ENCODE measurements around the gene CREB5. TPM values are rescaled to one million over a fixed set of nuclear protein-coding genes. Genes with fewer than 3 reads are reported as not detected.

CREB5 gene
- total RNA-seq, 2 donors from 2014 or later, result 0.72 TPM; not detected in 1

DNA sequence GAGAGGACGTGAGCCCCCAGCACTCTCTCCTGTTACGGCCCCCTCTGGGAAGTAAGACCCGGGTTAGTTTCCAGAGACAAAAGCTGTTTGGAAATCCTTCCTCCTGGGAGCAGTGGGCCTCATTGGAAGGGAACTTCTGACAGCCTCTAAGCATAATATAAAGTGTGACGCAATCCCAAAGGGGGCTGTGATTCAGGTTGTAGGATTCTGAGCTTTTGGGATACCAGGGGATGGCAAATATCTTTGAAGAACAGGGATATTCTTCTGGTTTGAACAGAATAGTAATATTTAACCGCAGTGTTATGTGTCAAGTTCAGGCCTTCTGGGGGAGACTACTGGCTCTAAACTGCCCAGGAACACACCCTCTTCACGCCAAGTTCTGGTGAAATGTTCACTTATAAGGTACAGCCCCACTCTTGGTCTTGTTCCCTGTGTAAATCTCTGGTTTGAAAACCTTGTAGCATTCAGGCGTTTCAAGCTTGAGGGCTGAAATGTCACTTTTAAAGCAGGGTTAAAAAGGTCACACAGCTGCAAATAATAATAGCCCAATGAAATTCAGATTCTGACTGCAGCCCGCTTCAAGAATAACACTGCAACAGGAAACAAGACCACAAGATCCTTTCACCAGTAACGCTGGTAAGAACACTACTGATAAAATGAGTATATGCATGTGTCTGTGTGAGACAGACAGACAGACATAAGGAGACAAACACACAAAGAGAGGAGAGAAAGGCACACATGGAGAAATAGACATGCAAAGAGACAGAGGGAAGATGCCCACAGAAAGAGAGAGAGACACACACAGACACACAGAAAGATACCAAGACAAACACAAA, 69.0 kb downstream of the CREB5 start:
- no peaks in the 10 kb centered on the region for H3K36me3 Mint-ChIP-seq
- no peak for DNase-seq (ENCODE audit: low spot score in 2 of 2)
- no peaks in the 10 kb centered on the region for H3K9me3 Mint-ChIP-seq
- ATAC-seq, result no peak
- H3K27ac Mint-ChIP-seq, result no peak overlapping the region

DNA sequence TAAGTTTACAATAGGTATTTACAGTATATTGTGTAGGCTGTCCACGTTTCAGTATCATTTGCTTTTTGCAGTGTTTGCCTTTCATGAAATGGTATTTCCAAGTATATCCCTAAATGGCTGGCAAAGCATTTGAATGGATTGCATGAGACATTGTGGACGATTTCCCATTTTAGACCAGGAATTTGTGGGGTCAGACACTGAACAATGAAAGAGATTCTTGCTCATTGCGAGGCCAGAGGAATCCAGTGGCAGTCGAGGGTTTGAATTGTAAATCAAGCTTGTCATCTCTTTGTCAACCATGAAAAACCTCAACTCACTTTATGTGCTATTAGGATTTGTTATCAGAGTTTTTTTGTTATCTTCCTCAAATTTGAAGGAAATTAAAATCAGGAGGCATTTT, 70.8 kb downstream of the CREB5 start:
- H3K36me3 Mint-ChIP-seq, result no peaks in the 10 kb centered on the region
- no peak overlapping the region for H3K27ac Mint-ChIP-seq
- no peak for ATAC-seq
- no peaks in the 10 kb centered on the region for H3K9me3 Mint-ChIP-seq
- no peak for DNase-seq (ENCODE audit: low spot score in 2 of 2)

DNA sequence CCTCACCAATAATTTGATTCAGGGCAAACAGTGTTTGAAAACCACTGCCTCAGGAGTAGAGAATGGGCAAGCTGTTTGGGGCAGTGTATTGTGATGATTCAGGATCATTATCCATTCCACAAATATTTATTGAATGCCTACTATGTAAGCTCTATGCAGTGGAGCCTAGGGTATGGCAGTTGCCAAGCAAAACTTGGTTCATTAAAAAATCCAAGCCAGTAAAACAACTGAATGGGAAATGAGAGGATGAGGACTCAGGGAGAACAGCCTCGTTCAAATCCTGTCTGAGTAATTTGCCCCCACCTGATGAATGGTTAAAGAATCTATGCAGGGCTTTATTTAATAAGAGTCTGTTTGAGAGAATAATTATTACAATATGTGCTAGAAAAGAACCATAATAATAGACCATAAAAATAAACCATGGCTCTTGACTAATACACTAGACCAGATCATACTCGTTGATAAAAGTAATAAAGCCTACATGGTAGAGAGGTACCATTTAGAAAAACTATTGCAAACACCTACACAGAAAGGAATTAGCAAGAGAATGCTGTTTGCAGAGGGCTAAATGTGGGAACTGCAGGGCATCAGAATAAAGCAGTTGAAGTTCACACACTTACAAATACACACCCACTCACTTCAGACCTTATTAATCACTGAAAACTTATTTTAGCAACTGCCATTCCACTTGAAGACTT, 71.7 kb downstream of the CREB5 start:
- Mint-ChIP-seq H3K27ac (no peak overlapping the region), H3K36me3 (peaks cover 0 to 4% of the 10 kb centered on the region in 2 donors), H3K9me3 (no peaks in the 10 kb centered on the region)
- no peak for DNase-seq (ENCODE audit: low spot score in 2 of 2)
- no peak for ATAC-seq

DNA sequence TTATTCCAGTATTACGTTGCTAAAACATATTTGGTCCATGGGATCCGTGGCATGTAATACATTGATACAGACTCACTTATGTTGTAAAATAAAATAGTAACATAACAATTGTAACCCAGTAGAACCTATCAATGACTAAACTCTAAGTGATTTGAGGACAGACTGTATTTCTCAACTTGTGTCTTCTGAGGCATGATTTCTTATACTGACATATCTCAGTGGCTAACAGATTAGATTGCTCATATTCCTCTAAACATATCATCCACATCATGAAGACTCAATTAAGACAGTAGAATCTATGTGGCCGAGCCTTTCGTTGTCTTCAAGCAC, 72.3 kb downstream of the CREB5 start:
- no peak overlapping the region for H3K27ac Mint-ChIP-seq
- H3K36me3 Mint-ChIP-seq, result peaks cover 0 to 4% of the 10 kb centered on the region in 2 donors
- ATAC-seq (no peak), DNase-seq (ENCODE audit: low spot score in 2 of 2) (no peak)
- H3K9me3 Mint-ChIP-seq, result no peaks in the 10 kb centered on the region

DNA sequence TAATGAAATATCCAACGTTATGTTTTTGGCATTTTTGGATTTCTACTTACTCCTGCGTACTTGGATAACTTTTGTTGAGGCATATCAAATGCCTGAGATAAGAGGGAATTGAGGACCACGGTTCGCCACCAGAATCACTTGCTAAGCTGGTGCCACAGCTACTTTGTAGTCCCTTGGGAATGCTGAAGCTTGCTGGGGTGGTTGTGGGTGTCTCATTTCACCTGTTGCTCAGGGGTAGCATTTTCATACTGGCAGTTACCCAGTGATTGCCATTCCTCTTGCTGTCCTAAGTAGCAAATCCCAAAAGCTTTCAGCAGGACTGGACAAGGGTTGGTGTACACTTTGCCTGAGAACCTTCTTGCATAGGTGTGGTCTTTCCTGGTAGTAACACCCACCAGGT, 75.2 kb downstream of the CREB5 start:
- no peak for ATAC-seq

DNA sequence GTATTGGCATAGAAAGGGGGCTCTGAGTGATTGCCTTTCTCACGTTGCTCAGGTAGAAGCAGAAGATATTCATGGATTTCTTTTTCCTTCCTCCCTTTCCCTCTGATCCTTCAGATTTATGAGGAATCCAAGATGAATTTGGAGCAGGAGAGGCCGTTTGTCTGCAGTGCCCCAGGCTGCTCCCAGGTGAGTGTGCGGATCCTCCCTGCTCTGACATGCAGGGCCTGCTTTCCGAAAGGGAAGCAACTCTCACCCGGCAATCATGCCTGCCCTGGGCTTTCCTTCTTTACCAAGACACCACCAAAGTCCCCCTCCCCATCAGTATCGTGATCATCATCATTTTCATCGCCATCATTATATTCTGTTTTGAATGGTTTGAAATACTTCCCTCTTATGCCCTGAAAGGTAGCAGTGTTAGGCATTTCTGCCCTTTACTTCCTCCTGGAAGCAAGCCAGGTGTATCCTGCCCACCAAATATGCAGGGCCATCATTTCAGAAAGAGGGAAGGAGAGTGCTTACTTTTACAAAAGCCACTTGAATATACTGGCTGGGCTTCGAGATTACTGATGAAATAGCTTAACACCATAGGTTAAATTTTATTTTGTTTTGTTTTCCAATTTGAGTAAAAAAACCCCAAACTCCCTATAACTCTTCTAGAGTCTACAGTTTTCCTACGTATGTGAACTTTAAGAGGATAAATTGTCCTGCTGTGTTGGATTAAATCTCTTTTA, 75.9 kb downstream of the CREB5 start:
- no peak overlapping the region for H3K27ac Mint-ChIP-seq
- ATAC-seq, result no peak
- no peak for DNase-seq (ENCODE audit: low spot score in 2 of 2)
- peaks cover 0 to 4% of the 10 kb centered on the region in 2 donors for H3K36me3 Mint-ChIP-seq
- no peaks in the 10 kb centered on the region for H3K9me3 Mint-ChIP-seq

More for the DNA sequence above, 75.2 kb downstream of the CREB5 start:
- H3K9me3 Mint-ChIP-seq, result no peaks in the 10 kb centered on the region
- peaks cover 0 to 4% of the 10 kb centered on the region in 2 donors for H3K36me3 Mint-ChIP-seq
- no peak overlapping the region for H3K27ac Mint-ChIP-seq
- no peak for DNase-seq (ENCODE audit: low spot score in 2 of 2)

DNA sequence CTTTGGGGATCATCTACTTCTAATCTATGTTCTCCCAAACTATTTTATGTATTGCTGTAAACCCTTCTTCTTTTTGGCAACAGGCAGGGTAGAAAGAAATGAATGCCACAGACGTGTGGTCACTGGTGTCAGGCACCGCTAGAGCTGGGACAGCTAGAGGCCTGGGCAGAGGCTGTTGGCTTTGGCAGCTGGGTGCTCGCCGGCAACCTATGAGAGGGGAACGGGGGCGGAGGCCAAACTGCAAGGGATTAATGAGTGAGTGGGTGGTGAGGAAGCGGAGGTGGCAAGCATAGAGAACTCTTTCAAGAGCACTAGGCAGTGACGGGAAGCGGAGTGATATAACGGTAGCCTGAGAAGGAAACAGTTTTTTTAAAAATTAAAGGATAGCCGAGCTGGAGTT, 78.5 kb downstream of the CREB5 start:
- H3K27ac Mint-ChIP-seq, result no peak overlapping the region
- no peaks in the 10 kb centered on the region for H3K9me3 Mint-ChIP-seq
- DNase-seq (ENCODE audit: low spot score in 2 of 2) (no peak), ATAC-seq (no peak)
- H3K36me3 Mint-ChIP-seq, result peaks cover 0 to 4% of the 10 kb centered on the region in 2 donors

DNA sequence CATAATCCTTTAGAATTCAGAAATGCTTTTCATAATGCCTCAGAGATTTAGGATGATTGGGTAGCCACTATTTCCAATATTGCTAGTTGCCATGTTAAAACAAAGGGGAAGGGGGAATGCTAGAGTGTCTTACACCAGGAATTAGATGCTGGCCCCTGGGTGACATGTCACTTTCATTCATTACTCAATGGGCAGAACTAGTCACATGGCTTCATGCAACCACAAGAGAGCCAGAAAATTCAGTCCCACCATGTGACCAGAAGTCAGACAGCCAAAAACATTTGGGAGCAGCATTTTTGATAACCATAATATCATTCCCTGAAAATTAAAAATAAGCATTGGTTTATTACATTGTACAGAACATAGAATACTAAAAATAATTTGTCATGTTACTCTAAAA, 81.2 kb downstream of the CREB5 start:
- no peak for ATAC-seq
- Mint-ChIP-seq H3K36me3 (peaks cover 0 to 4% of the 10 kb centered on the region in 2 donors), H3K9me3 (no peaks in the 10 kb centered on the region), H3K27ac (no peak overlapping the region)
- no peak for DNase-seq (ENCODE audit: low spot score in 2 of 2)

DNA sequence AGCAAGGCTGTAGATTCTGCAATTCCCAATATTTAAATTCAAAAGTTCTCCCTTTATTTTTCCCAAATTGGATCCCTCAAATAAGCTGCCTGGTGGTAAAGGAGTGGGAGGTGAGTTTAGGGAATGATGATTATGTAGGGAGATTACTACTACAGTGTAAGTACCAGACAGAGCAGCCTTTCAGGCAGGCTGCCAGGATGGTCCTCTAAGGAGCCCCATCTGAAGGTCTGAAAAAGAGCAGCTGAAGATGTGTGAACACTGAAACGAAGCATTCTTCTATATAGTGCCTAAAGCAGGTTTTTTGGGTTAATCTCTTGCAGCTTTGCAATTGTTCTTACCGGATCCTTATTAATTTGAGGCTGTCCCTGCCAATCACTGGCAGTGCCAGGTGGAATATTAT, 84.7 kb downstream of the CREB5 start:
- no peak for DNase-seq (ENCODE audit: low spot score in 2 of 2)

DNA sequence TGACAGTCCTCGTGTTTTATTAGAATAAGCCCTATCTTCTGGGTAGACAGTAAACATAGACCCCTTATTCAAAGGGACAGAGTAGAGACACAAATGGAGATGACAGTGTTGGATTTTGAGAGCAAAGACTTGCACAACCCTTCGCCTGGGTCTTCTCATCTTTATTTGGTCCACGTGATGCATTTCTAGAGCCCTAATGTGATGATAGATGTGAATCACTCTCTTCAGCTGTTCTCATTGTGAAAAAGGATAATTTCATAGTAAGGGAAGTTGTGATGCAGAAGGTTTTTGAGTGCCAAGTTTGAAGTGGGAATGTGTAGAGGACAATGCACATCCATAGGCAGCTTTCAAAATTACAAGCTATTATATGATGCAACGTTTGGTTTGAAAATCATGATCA, 86.3 kb downstream of the CREB5 start:
- ATAC-seq (no peak), DNase-seq (ENCODE audit: low spot score in 2 of 2) (no peak)
- no peak overlapping the region for H3K27ac Mint-ChIP-seq
- no peaks in the 10 kb centered on the region for H3K36me3 Mint-ChIP-seq
- no peaks in the 10 kb centered on the region for H3K9me3 Mint-ChIP-seq

More for the DNA sequence above, 84.7 kb downstream of the CREB5 start:
- no peaks in the 10 kb centered on the region for H3K9me3 Mint-ChIP-seq
- H3K27ac Mint-ChIP-seq, result no peak overlapping the region
- ATAC-seq, result no peak
- H3K36me3 Mint-ChIP-seq, result no peaks in the 10 kb centered on the region

DNA sequence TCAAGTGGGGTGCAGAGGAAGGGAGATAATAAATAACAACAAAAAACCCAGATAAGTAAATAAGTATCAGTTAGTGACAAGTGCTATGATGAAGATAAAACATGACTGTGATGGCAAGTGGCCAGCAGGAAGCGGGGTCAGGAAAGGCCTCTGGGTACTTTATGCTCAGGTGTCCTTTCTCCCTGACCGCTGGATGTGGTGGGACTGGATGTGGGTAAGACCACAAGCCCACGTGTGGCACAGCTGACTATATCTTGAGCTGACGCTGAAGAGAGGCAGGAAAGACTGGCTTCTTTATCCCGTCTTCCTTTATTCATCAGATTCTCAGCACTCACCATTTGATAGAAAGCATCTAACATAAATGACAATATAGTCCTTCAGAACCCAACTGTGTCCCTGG, 87.8 kb downstream of the CREB5 start:
- no peak for DNase-seq (ENCODE audit: low spot score in 2 of 2)
- H3K36me3 Mint-ChIP-seq, result no peaks in the 10 kb centered on the region
- no peak for ATAC-seq
- H3K9me3 Mint-ChIP-seq, result no peaks in the 10 kb centered on the region
- H3K27ac Mint-ChIP-seq, result no peak overlapping the region

DNA sequence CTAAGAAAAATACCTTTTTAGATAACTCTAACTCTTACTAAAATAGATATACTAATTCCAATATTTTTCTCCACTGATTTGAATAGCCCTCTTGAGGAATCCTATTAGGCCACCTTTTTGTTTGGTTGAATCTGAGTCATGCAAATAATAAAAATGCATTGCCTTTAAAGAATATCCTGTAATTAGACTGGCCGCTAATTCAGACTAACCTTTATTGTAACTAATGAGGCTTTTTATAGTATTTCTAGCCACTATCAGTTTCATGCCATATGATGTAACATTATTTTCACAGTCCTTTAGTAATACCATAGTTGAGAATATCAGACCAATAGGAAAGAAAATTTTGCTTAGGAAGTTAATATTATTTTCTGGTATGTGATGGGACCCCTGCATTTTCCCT, 90.1 kb downstream of the CREB5 start:
- H3K36me3 Mint-ChIP-seq, result no peaks in the 10 kb centered on the region
- ATAC-seq, result no peak
- no peak overlapping the region for H3K27ac Mint-ChIP-seq

DNA sequence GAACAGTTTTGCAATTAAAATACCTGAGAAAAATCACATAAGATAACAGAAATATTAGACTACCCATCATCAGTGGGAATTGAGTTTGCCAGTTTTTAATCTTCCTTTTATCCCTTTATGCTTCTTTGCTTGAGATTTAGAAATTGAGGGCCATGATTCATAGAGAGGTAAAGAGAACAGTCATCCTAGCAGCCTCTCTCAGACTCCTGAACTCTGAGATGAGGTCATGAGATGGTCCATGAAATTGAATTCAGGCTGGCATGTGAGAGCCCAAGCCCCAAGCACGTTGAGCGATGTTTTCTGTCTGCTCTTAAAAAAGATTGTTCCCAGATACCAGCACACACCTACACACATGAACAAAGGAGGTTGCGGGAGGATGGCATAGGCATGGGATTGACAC, 91.1 kb downstream of the CREB5 start:
- no peaks in the 10 kb centered on the region for H3K36me3 Mint-ChIP-seq
- DNase-seq (ENCODE audit: low spot score in 2 of 2) (no peak), ATAC-seq (no peak)
- no peak overlapping the region for H3K27ac Mint-ChIP-seq
- H3K9me3 Mint-ChIP-seq, result no peaks in the 10 kb centered on the region

More for the DNA sequence above, 90.1 kb downstream of the CREB5 start:
- DNase-seq (ENCODE audit: low spot score in 2 of 2), result no peak
- H3K9me3 Mint-ChIP-seq, result no peaks in the 10 kb centered on the region

DNA sequence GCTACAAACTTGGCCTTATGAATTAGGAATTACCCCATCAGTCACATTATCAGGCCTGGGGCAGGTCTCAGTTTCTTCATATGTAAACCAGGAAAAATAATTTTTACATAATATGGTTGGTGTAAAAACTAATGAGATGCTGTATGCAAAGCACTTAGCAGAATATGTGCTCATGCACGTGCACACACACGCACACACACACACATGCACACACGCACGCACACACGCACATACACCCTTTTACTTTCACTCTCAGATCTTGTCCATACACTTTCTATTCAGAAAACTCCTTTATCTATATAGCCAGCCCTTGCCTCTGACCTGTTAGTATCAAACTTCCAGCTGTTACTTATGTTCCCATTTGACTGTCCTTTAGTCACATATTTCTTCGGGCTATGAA, 92.7 kb downstream of the CREB5 start:
- no peaks in the 10 kb centered on the region for H3K36me3 Mint-ChIP-seq
- no peak overlapping the region for H3K27ac Mint-ChIP-seq
- no peak for DNase-seq (ENCODE audit: low spot score in 2 of 2)
- no peaks in the 10 kb centered on the region for H3K9me3 Mint-ChIP-seq
- no peak for ATAC-seq

DNA sequence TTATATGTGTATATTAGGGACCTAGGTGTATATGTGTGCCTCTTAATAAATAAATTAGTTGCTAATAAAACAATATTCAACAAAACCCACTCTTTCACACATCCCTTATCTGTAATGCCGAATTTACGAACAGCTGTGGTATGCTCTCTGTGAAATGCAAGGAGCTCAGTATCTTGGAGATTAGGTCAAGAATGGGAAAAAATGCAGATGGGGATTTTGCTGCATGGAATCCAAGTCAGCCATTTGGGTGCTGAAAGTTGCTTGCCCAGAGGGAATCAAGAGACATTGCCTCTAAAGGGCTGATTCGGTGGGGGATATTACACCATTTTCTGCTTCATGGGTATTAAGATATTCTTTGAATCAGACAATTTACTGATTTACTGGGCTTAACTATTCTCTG, 93.5 kb downstream of the CREB5 start:
- ATAC-seq, result no peak
- no peaks in the 10 kb centered on the region for H3K36me3 Mint-ChIP-seq
- no peak overlapping the region for H3K27ac Mint-ChIP-seq
- no peak for DNase-seq (ENCODE audit: low spot score in 2 of 2)
- H3K9me3 Mint-ChIP-seq, result no peaks in the 10 kb centered on the region

DNA sequence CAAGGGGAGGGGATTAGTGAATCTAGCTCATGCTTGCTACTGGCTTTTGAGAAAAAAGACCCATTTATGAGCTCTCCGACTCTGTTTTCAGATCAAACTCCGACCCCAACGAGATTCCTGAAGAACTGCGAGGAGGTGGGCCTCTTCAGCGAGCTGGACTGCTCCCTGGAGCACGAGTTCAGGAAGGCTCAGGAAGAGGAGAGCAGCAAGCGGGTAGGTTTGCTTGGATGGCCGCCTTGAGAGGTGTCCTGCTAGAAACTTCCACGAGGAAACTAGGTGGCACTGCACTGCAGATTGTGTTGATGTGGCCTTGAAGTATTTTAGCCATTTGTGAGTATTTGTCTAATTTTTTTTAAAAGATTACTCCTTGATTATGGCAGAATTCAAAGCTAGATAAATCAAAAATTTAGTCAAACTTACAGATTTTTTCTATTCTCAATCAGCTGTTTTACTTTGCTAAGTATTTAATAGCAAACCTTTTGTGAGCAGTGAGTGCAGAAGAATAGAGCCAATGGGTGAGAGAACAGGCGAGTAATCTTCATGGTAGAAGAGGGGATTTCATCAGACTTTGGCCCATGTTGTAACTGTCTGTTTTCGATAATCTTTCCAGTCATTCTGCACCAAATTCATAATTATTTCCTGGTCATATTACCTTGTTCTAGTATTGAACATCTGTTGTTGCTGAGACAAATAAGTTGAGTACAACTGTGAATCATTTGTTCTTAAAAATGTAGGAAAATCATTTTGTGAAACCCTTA, 95.4 kb downstream of the CREB5 start:
- ATAC-seq (no peak), DNase-seq (ENCODE audit: low spot score in 2 of 2) (no peak)
- Mint-ChIP-seq H3K9me3 (no peaks in the 10 kb centered on the region), H3K27ac (no peak overlapping the region), H3K36me3 (no peaks in the 10 kb centered on the region)
